KBM-7 (cell line): ENCODE measurements around the gene TSPAN33.

ENCODE experiments used
- DNase-seq: peaks from one replicate; pipeline ENCODE4 v3.0.0-alpha.2; 2015
- in situ Hi-C: fragments of 300-500 bp; cut with MboI; formaldehyde crosslinking; loops from 2 replicates; pipeline ENCODE4 v1.14.3; 2020; ENCODE audit warnings: low sequenced_read_pairs, low pct_unique_long_range_greater_than_20kb, mixed read lengths

TSPAN33 gene

DNA sequence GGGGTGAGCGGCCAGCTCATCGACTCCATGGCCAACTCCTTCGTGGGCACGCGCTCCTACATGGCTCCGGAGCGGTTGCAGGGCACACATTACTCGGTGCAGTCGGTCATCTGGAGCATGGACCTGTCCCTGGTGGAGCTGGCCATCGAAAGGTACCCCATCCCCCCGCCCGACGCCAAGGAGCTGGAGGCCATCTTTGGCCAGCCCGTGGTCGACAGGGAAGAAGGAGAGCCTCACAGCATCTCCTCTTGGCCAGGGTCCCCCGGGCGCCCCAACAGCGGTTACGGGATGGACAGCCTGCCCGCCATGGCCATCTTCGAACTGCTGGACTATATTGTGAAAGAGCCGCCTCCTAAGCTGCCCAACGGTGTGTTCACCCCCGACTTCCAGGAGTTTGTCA, 17.4 kb upstream of the TSPAN33 start:
- DNase-seq = no peak
- in situ Hi-C loops = no loop called here

DNA sequence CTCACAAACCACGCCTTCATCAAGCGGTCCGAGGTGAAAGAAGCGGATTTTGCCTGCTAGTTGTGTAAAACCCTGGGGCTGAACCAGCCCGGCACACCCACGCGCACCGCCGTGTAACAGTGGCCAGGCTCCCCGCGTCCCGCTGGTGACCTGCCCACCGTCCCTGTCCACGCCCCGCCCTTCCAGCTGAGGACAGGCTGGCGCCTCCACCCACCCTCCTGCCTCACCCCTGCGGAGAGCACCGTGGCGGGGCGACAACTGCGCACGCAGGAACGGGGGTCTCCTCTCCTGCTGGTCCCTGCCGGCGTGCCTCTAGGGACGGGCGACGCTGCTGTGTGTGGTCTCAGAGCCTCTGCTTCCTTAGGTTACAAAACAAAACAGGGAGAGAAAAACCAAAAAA, 16.9 kb upstream of the TSPAN33 start:
- in situ Hi-C loops = no loop called here
- DNase-seq = no peak

DNA sequence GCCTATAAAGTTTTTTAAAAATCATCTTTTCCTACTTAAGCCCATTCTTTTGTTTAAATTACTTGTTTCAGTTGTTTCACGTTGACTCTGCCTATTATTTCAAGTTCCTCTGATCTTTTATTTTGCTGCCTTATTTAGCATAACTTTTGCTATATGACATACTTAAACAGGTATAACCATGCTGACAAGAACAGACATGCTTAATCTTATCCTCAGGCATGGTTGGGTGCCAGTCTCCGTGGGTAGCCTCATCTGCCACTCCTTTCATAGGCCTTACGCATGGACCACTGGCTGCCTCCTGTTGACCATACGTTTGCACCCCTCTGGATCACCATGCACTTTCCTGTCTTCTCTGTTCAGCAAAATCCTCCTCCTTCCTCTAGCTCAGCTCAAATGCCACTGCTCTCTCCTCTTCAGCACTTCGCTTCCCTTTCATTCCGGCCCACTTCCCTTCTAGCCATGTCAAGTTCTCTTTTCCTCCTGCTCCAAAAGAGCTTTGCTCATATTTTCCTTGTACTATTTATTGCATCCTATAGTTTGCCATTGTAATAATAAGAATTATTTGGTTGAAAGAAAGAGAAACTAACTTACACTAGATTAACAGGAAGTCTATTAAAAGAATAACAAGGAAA, 10.0 kb upstream of the TSPAN33 start:
- in situ Hi-C loops = no loop called here
- peak; percentile 47 for DNase-seq

DNA sequence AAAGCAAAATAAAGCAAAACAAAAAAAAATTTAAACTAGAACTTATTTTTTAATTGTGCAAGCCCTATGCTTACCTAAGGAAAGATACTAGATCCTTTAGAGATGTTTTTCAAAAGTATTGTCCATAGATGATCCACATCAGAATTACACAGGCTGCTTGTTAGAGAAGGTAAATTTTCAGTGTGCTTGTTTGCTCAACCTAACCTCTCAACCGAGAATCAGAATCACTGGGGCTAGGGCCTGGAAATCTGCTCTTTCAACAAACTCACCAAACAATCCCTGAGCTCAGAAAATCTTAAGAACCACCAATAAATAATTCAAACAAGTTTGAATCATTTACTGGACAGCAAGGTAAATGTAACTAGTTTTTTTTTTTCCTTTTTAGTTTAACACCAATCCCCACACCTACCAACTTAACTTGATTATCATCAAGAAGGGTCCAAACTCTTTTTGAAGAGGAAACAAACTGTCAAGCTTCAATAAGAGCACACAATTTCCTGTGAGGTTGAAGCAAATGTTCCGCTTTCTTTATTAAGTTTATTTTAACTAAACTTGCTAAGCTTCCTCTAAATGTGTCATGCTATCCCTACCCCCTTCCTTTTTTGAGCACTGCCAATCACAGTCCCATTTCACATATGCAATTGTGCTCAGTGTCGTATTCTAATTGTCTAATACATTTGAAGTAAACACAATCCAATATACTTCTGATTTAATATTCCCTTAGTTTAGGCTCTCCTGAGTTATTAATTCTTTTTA, 7.4 kb upstream of the TSPAN33 start:
- in situ Hi-C loops = no loop called here
- peak; percentile 79 for DNase-seq

DNA sequence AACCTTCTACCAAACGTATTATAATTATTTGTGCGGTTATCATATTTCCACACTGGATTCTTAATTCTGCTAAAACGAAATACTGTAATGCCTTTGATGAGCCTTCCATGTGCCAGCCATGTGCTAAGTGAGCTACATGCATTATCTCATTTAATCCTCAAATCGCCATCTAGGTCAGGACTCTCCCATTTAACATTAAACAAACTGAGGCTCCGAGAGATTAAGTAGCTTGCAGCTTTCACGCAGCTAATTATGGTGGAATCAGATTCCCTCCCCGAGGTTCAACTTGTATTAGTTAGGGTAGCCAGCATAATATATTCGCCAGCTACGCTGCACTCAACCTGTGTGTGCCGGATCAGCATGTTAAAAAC, 798 bp upstream of the TSPAN33 start:
- in situ Hi-C loops = no loop called here
- no peak for DNase-seq

DNA sequence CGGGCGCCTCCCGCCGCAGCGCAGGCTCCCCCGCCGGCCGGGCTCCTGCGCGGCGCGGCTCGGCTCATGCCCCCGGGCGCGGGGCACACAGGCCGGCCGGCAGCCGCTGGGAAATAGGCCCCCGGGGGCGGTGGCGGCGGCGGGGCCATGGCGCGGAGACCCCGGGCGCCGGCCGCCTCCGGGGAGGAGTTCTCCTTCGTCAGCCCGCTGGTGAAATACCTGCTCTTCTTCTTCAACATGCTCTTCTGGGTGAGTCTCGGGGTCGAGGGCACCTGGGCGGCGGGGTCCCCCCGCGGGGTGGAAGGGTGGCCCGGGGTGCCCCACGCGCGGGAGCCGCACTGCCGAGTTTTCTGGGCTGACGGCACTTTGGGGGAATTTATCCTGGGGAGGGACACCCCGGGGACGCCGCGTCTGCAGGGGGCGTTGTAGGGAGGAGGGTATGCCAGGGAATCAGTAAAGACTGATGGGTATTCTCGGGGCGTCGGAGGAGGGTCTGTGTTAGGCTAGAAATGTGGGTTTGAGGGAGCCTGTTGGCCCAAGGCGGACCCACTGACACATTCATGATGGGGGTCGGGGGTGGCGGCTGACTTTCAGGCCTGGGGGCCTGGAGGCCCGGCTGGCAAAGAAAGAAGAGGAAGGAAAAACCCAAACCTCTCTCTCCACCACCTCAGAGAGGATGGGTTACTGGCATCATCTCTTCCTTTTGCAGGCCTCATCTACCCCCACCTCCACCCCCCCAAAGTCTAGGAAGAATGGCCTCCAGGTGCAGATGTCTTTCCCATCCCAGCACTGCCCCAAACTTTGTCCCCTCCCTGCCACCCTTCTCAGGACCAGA, 544 bp downstream of the TSPAN33 start:
- no peak for DNase-seq

DNA sequence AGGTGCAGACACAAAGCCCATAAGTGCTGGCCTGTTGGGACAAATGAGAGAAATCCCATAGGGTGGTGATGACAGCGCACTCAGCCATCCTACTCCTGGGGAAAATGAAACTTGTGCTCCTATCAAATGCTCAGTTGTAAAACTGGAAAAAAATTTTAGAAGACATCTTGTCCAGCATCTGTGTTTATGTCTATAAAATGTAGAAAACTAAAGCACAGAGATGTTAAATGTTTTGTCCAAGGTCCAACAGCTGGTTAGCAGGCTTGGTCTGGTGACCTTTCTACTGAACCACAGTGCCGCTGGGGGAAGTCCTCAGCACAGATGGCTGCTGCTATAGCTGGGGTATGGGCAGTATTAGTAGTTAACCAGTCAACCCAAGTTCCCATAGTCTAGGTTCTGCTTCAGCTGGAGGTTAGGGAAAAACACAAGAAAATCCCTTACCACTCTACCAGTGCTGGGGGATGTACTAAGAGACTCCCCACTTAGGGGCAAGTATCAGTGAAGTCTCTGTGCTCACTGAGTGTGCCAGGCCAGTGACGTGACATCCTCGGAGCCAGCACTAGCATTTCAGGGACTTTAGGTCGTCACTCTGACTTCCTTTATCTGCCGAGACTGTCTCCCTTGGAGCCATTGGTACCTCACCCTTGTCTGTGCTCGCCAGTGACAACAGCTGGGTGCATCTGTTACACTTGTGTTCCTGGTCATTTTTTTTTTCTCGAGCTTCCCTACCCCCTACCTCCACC, 1.9 kb downstream of the TSPAN33 start:
- DNase-seq = no peak
- in situ Hi-C loops = no loop called here

More for the DNA sequence above, 544 bp downstream of the TSPAN33 start:
- in situ Hi-C loops = no loop called here

DNA sequence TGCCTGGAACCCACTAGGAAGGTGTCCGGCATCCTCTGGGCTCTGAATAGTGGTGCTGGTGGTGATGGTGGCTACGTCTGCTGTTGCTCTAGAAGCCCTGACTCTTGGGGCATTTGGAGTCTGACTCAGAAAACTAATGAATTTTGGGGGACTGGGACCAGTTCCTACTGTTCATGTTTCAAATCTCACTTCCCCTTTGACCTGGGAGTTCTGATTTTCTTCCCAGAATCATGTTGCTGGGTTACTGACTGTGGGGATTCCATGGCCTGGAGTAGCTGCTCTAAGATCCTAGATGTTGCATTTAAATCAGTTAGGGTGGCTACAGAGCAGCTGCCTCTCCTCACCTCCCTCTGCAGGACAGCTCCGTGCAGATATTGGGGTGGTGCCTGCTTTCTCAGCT, 3.2 kb downstream of the TSPAN33 start:
- in situ Hi-C loops = no loop called here
- no peak for DNase-seq

DNA sequence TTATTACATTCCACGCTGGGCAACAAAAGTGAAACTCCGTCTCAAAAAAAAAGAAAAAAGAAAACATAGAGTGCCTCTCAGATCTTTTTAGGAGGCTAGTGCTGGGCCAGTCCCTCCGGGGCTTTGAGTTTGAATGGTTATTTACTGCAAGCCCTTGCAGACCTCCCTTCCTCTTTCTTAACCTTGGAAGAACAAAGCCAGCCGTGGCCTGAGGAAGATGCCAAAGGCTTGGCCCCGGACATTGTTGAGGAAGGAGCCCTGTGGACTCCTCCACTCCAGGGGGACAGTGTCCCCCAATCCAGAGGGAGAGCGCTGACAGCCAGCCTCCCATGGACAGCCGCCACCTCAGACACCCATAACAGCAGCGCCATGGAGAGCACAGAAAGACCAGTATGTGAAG, 5.0 kb downstream of the TSPAN33 start:
- in situ Hi-C loops = no loop called here
- DNase-seq = peak; percentile 36

DNA sequence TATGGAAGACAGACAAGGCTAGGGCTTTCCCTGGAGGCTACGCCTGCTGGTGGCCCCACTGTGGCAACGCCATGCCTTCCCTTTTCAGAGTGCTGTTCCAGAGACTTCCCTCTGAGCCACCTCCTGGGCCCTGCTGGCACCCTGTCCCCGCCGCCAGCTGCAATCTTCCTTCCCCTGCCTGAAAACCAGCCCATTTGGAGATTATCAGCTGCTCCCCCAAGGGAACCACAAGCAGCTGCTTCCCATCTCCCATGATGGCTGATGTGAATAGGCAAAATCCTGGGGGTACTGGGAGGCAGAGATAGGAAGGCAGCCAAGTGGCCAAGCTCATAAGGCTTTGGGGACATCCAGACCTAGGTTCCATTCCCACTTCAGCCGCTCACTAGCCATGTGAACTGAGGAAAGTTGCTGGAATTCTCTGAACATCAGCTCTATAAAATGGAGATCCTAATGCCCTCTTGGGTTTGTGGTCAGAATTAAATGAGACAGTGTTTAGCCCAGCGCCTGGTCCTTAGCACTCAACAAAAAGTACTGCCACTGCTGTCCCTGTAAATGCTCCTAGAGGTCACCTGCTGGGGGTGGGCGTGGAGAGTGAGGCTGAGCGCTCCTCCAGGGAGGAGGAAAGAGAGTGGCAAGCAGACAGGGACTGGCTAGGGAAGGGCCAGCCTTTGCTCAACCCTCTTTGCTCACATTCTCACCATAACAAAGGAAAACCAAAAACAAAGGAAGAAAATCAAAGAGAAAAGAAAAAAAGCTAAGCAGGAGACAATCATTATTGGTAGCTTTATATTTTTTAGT, 5.9 kb downstream of the TSPAN33 start:
- in situ Hi-C loops = no loop called here
- peak; percentile 31 for DNase-seq

DNA sequence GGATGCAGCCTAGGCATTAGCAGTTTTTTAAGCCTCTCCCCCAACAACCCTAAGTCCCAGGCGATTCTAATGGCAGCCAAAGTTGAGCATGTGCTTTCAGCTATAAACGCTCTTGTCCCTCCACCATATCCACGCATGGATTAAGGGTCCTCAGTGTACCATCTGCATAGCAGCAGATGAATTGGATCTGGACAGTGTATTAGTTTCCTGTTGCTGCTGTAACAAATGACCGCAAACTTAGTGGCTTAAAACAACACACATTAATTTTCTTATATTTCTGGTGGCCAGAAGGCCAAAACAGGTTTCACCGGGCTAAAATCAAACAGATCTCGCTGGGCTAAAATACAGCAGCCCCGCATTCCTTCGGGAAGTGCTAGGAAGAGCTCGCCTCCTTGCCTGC, 13.1 kb downstream of the TSPAN33 start:
- no peak for DNase-seq
- in situ Hi-C loops = no loop called here

DNA sequence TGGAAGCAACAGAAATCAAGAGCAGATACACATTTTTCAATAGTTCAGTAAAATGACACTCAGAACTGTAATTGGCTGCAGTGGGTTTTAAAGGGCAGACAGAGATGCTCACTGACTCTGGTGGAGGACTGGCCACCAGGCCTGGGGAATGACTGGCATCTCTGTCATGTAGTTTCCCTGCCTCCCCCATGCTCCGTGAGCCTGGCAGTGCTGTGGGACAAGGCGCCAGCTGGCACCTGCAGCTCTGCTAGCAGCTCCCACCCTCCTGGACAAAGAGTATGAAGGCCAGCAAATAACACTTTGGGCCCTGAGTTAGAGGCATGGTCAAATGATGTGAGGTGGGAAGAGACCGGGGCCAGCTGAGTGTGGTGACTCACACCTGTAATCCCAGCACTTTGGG, 15.0 kb downstream of the TSPAN33 start:
- no peak for DNase-seq
- in situ Hi-C loops = no loop called here

DNA sequence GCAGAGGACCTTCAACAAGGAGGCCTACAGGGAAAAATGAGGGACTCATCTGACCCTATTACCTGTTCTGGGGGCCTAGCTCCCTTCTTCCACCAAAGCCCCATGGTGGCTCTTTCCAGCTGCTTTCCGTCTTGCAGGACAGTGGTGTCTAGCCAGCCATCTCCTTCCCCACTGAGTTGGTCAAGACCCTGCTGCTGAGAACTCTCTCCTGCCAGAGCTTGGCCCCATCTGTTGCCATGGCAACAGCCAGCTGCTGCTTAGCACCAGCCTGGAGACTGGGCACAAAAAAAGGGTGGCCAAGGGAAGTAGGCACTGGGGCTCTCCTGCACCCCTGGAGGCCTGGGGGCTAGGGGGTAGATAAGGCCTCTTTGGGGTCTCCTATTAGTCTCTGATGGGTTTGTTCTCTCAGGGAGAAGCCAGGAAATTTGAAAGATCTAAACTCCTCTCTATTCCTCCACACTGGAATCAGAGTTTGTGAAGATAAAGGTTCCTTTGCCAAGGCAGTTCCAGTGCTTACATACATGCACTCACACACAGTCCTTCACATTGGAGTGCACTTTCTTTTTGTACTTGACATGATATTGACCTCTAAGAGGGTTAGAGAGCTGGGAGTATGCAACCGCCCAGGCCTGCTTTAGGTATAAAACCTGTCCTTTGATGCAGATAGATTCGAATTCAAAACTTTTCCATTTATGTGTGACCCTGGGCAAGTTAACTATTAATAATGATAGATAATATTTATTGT, 15.8 kb downstream of the TSPAN33 start:
- in situ Hi-C loops = no loop called here

DNA sequence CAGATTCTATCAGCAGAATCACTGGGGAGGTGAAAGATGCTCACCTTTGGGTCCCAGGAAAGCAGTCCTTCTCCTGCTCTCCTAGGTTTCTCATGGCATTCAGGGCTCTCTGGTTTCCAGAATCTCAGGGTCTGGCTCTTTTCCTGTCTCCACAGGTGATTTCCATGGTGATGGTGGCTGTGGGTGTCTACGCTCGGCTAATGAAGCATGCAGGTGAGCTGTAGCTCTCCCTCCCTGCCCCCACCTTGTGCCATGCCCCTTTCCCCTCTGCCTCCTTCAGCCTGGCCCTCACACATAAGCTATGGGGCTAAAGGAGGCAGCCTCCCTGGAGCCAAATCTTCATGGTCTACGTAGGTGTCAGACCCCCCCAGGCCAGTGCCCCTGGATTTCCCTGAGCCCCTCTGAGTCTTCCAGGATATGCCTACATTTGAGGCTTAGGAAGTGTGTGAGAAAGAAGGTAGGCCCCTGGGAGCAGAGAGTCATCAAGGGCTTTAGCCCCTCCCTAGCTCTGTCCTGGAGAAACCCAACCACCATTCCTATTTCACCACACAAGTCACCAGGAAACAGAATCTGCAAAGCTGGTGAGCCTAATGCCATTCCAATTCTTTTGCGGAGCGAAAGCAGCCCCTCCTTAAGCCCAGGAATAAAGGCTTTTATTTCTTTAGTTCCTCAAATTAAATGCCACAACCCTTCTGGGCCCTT, 17.2 kb downstream of the TSPAN33 start:
- in situ Hi-C loops = no loop called here

More for the DNA sequence above, 15.8 kb downstream of the TSPAN33 start:
- no peak for DNase-seq

DNA sequence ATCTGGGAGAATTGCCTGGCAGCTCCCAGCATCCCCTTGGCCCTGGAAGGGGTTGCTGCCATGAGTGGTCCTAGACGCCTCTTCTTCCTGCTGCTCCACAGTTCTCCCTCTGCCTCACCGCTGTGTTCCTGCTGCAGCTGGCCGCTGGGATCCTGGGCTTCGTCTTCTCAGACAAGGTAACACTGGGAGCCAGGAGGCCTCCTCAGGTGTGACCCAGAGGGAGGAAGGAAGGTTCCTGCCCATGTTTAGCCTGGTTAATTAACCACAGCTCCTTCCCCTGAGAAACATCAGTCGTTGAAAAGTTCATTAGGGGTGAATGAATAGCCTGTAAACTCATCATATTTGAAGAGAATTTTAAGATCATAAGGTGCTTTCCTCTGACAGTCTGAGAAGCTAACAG, 18.2 kb downstream of the TSPAN33 start:
- no peak for DNase-seq
- in situ Hi-C loops = no loop called here

More for the DNA sequence above, 17.2 kb downstream of the TSPAN33 start:
- DNase-seq = no peak

DNA sequence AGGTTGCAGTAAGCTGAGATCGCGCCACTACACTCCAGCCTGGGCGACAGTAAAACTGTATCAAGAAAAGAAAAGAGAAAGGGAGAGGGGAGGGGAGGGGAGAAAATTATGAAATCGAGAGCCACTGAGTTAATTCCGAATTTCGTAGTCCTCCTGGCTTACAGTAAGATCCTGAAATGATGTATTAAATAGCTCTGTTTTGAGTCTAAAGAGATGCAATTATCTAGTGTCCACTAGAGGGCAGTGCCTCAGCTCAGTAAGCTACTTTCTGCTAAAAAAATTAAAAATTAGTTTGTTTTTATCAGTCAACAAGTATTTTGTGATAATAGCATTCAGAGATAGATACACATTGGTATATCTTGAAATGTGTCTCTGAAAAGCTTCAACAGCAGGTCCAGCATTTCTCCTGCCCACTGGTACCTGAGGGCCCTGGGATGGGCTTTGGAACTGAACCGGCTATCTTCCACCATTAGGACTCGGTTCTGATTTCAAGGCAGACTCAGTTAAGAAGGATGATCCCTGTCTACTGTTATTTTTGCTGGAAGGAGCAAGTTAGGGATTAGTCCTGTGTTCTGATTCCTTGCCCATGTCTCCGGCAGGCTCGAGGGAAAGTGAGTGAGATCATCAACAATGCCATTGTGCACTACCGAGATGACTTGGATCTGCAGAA, 19.5 kb downstream of the TSPAN33 start:
- in situ Hi-C loops = no loop called here
- DNase-seq = peak; percentile 52

DNA sequence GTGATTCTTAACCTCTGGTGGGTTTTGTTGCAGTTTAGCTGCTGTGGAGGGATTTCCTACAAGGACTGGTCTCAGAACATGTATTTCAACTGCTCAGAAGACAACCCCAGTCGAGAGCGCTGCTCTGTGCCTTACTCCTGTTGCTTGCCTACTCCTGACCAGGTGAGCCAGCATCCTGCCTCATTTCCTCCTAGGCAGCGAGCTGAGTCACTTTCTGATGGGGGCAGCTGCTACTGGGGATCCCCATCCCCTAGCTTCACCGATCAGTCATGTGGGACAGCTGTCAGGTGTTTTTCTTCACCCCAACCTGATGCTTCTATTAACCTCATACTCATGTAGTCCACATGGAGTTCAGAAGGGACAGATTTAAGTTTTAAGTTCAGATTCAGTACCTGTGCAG, 22.2 kb downstream of the TSPAN33 start:
- no peak for DNase-seq
- in situ Hi-C loops = no loop called here
